ENCODE results near the gene ARFRP1.
A peak's percentile ranks its signal among the peaks of the same experiment; 100 is the strongest.
"Not testable (repeated sequence)": the region's sequence is repeated elsewhere in the genome, so short reads cannot be mapped to it uniquely, and the experiment has no call there.

Gene ARFRP1

GRCh38 chr20:63653041-63653973 is 54.5 kb downstream of the ARFRP1 start, which contains the start of gene STMN3:
Gene STMN3, minus strand, starts transcription at chr20:63653424. Its CDS starts 79 bp downstream, at chr20:63653345.
- DNase-seq: peak; percentile 76 to 85

GRCh38 chr20:63652192-63652980 is 55.4 kb downstream of the ARFRP1 start:
- DNase-seq: no peak

- DNase-seq: no peak
These were observed 55.9 kb downstream of the ARFRP1 start for GRCh38 chr20:63651942-63652191.

GRCh38 chr20:63650486-63650885 is 57.3 kb downstream of the ARFRP1 start:
- DNase-seq: not testable (repeated sequence)

- DNase-seq: no peak
These were observed 58.7 kb downstream of the ARFRP1 start for GRCh38 chr20:63648895-63649589.

Data from AML-193 (cell line).